Stimulated activated CD8-positive, alpha-beta memory T cell treated with anti-CD3 and anti-CD28 coated beads, Interleukin-15, amount 100 ng/mL, for 1 hour (primary cell): ENCODE results near the gene MTF2.
"Not testable (repeated sequence)": the region's sequence is repeated elsewhere in the genome, so short reads cannot be mapped to it uniquely, and the experiment has no call there.

Experiments
- DNase-seq: peaks from one replicate; pipeline ENCODE4 v3.0.0-alpha.2; 2020; ENCODE audit warnings: low read depth

The MTF2 gene

DNA sequence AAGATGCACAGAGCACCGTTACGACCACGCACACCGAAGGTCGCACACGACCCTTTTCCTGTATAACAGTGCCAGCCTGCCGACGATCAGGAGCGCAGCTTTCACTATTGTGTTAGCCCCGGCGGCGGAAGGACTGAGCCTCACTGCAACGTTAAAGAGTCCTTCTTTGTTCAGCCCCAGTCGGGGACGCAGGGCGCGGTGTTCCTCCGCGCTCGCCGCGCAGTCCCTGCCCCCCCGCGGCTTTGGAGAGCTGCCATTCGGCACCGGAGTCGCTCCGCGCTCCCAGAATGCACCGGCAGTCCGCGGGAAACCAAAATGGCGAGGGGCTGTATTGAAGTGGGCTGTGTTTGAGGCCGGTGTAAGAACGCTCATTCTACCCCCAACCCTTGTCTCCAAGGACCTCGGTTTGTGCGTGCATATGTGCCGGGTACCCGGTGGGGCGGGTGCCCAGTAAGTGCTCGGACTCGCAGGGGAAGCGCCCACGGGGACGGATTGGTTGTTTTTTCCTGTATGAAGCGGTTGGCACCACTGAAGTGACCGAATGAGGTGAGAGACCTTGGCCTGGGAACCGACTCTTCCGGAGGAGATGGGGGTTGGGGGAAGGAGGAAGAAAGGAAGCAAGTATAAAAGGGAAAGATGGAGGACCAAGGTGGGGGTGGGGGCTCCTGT lies at the start of gene MTF2:
Gene MTF2 (plus strand): TSS at position 298 of the 669 bp plus-strand sequence. CDS start 244 bp downstream, at position 542.
- peak; percentile 82 for DNase-seq

DNA sequence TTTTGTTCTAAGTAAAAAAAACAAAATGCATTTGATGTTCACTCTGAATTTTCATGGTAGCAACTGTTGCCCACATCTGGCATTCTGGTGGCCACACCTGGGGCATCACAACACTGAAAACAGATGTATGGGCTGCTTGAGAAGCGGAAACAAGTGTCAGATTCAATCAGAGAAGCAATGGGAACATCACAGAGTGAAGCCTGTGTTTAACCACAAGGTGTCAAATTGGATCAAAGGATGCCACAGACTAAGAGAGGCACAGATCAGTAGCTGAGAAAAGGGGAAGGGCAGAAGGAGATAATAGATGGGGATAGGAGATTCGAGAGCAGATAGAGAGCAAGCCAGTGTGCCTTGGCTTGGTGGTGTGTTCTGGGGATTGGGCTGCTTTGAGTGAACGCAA lies 49.8 kb upstream of the MTF2 start:
- DNase-seq, result no peak

DNA sequence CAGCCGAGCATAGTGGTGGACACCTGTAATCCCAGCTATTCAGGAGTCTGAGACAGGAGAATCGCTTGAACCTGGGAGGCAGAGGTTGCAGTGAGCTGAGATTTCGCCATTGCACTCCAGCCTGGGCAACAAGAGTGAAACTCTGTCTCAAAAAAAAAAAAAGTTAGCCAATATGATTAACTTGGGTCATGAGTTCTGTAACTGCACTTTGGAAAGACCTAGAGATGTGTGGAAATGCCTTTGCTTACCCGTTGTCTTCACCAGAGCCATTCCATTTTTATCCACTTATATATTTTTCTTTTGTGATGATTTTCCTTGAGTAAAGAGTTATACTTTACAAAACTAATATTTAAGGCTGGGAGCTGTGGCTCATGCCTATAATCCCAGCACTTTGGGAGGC lies 48.9 kb upstream of the MTF2 start:
- not testable (repeated sequence) for DNase-seq

DNA sequence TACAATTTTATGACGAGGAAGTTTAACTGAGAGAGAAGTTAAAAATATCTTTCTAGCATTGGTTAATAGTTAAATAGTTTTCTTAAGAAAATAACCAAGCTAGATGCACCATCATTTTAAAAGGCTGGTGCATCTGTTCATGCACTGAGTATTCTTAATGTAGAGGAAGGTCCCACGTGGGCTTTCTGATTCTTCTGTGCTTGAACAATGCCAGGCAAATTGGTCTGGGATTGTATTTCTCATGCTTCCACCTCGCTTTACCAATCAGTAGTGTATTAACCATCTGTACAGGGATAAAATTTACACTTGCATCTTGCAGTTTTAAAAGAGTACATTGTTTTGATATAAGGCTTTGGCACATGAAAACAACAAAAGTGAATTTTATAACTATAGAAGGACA lies 47.4 kb upstream of the MTF2 start:
- DNase-seq, result no peak

DNA sequence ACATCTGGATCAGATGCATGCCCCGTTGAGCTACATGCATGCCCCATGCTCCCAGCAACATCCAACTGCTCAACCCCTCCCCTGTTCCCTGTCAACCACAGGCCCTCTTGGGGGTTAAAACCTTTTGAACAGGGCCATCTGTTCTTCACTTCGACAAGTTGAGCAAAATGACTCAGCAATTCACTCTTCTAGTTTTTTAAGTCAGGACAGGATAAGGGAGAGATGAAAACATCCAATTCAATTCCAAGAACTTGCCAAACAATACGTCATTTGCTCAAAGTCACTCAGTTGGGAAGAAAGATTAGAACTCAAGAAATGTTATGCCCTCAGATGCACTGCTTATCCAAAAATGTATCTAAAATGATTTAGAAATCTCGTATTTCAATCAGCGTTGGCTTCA lies 46.1 kb upstream of the MTF2 start:
- no peak for DNase-seq

DNA sequence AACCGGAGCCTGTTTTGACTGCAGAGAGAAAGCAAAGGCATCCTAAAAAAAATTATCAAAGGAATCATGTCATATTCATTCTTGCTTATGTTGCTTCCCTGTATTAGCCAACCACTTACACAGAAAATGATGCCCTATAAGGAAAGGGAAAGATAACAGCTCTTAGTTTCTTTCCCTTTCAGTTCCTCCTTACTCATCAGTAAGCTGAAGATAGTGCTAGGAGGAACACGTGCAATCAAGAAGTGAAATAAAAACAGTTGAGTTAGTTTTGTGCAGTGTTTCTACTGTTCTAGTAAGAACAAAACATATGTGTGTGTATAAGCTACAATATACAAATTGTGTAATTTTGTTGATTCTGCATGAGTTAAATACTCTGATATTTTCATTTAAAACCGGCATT lies 45.3 kb upstream of the MTF2 start:
- no peak for DNase-seq

DNA sequence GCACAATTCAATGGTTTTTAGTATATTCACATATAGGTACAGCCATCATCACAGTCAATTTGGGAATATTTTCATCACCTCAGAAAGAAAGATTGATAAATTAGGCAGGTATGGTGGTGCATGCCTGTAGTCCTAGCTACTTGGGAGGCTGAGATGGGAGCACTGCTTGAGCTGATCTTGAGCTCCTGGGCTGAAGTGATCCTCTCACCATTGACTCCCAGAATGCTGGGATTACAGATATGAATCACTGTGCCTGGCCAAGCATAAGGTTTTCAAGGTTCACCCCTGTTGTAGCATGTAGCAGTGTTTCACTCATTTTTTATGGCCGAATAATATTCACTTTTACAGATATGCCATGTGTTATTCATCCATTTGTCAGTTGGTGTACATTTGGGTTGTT lies 44.7 kb upstream of the MTF2 start:
- DNase-seq, result no peak

DNA sequence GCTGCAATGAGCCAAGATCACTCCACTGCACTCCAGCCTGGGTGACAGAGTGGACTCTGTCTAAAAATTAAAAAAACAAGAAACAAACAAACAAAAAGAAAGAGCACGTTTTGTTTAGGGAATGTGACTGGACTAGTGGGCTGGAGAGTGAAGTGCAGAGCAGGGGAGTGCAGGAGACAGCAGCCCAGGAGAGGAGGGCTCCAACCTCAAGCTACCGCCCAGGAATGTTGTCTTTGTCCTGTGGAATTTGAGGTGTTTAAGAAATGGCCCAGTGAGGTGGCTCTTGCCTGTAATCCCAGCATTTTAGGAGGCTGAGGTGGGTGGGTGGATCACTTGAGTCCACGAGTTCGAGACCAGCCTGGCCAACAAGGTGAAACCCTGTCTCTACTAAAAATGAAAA lies 42.4 kb upstream of the MTF2 start:
- DNase-seq, result no peak

DNA sequence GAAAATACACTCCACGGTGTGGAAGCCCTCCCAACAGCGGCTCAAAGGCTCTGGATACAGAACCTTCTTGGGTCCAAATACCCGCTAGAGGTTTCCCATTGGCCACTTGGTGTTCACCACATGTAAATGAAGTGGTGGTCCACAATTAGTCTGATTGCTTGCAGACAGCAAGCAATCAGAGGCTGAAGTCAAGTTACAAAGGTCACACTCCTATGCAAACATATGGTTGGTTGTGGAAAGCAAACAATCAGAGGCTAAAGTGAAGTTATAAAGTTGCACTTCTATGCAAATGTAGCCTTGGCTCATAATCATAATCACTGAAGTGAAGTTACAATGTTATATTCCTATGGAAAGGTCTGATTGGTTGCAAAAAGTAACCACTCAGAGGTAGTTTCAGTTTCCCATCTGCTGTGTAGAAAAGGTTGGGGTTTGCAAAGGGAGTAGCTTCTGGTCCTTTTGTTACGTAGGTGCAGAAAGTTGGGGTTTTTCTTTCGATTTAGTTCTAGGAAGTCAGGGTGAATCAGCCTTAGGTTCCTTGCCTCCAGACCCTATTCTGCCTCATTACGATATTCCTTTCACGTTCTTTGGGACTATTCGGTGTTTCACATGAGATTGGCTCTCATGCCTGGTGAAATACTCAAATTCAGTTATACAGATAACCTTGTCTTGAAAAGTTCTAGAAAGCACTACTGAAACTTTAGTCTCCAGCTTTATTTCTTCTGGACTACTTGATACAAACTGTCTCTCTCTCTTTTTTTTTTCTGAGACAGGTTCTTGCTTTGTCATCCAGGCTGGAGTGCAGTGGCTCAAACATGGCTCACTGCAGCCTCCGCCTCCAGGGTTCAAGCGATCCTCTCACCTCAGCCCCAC lies 36.7 kb upstream of the MTF2 start:
- no peak for DNase-seq

DNA sequence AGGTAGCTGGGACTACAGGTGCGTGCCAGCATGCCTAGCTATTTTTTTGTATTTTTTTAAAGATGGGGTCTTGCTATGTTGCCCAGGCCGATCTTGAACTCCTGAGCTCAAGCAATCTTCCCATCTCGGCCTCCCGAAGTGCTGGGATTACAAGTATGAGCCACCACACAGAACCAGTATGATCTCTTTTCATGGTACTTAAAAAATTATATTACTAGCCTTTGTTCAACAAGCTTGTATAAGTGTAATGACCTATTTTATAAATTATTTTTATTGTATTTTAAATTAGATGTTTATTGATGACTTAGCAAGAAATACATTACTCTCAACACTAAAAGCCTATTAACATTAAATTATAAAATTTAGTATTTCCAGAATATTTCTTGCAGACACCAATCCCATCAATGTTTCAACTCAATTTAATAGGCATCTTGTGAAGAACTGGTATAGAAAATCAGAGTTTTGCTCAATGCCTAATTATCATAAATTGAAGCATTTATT lies 36.0 kb upstream of the MTF2 start:
- no peak for DNase-seq

DNA sequence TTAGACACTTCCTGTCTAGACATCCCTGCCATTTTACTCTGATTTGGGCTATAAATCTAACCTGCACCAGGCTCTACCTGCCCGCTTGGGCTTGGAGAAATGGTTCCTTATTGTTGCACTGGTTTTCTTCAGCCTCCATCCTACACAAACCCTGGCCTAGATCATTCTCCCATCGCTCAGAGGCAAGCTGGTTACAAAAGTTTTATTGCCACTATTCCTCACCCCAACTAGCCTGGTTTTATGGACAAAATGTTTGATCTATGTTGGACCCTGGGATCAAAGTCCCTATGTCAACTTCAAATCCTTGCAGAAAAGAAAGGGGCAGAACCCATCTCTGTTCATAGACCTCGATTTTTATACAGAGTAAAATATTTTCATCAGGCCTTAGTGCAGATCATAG lies 31.5 kb upstream of the MTF2 start:
- no peak for DNase-seq

DNA sequence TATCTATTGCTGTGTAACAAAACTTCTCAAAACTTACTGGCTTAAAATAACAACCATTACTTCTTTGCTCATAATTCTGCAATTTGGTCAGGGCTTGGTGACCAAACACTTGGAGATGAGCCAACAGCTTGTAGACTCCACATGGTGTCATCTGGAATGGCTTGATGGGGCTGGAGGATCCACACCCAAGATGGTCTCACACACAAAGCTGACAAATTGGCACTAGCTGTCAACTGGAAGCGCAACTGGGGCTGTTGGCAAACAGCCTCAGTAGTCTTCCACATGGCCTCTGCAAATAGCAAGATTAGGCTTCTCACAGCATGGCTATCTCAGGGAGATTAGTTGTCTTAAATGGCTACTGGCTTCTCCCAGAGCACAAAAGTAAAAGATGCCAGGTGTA lies 27.1 kb upstream of the MTF2 start:
- DNase-seq, result no peak

DNA sequence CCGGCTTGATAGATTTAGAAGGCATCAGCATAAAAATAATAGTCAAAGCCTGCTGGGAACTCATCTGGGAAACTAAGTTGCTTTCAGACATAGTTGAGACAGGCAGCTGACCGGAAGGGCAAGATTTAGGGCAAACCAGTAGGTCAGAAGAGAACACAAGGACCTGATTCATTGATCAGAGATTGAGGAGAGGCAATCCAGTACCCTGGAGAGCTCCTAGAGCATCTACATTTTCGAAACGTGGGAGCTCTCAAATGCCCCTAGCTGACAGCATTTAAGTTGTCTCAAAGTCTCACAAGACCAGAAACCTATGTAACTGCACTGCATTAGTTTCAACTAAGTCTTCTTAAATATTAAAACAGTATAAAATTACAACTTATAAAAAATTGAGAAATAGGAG lies 22.9 kb upstream of the MTF2 start:
- DNase-seq, result no peak

DNA sequence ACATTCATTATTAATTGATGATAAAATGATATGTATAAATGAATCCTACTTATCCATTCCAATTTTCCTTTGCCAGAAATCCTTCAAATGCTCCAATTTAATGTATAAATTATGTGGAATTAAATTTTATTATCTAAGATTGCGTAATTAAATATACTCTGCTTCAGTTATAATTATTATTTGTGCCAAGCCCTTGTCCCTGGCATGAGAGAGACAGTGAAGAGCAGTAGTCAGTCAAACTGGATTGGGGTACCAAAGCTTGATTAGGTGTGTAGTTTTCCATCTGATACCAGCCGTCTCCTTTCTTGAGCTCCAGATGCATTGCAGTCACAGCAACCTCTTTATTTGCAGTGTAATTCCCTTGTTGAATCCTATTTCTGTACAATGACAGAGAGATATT lies 22.4 kb upstream of the MTF2 start:
- DNase-seq, result no peak

DNA sequence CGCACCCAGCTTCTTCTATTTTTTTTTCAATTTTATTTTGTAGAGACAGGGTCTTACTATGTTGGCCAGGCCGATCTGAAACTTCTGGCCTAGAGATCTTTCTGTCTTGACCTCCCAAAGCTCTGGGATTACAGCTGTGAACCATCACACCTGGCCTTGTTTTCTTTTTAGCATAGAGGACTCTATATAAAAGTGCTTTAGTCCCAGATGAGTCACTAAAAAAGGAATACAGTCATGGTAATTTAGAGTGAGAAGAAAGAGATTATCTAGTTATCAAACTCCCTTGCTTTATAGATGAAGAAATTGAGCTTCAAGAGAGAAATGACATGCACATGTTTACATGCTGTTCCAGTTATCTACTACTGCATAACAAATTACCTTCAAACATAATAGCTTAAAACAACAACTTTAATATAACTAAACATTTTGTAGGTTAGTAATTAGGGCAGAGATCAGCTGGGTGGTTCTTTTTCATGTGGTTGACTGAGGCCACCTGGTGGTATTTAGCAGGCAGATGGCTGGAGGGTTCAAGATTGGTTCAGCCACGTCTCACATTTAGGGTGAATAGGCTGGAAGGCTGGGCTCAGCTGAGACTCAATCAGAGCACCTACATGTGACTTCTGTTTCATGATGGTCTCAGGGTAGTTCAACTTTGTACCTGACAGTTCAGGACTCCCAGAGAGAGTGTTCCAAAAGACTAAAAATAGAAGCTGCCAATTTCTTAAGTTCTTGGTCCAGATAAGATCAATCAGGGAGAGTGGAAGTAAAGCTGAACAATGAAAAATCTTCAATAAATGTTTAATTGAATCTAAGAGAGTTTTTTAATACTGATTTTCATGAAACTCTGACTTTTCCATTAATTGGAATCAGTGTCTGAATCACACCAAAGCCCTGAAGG lies 16.9 kb upstream of the MTF2 start:
- DNase-seq, result no peak

DNA sequence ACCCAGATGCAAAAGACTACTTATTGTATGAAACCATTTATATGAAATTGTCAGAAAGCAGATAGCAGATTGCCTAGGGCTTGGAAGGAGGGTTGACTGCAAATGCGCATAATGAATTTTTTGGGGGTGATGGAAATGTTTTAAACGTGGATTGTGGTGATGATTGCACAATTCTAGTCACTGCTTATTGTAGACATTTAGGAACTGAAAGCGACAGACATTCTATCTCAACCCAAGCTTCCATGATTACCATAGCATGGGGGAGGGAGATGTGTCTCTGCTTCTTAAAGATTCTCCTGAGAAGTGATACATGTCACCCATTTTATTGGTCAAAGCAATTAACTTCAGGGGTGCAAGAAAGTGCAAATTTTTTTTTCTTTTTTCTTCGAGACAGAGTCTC lies 2.8 kb upstream of the MTF2 start:
- no peak for DNase-seq

DNA sequence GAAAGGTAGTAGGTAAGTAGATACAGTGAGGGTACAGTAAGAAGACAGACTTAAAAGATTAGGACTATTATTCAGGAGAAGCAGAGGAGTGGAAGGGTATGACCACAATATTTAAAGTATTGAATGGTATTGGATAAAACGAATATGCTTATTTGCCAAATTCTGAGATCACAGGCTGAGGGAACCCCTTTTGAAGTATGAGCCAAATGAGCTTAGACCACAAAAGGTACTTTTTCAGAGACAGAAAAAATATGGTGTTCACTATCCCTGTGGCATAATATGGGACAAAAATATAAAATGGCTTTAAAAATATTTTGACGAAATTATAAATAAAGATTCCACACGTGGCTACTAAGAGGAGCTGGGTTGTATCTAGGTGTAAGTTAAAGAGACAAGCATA lies 880 bp upstream of the MTF2 start:
- no peak for DNase-seq

DNA sequence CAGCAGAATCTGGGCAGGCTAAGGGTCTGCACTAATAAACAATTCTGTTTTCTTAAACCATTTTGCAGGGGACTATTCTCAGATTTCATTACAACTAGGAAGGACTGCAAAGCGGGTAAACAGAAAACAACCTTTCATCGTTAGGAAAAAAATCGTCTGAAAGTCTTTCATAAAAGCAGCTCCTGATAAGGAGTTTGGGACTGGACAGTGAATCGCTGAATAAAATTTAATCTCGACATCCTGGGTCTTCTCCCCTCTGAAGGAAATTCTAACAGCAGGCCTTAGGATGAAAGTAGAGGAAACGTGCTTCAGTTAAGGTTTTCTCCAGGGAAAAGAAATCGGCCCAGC lies 471 bp upstream of the MTF2 start:
- no peak for DNase-seq

DNA sequence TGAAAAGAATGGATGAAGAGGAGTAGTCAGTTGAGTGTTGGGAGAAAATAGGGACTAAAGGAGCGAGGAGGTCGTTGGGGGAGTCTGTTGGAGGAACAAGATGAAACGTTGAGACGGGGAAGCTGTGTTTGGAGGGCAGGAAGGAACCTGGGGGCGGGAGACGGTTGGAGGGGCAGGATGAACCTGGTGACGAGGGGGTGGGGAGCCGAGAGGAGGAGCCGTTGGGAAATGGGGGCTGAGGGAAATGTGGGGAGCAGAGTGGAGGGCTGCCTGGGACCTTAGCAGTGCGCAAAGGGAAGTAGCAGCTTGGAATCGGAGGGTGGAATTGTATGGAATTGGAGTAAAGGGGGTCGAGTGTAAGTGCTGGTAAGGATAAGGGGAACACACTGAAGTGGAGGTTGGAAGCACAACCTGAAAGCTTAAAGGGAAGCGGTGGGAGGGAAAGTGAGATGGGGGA lies 630 bp downstream of the MTF2 start:
- DNase-seq, result no peak

DNA sequence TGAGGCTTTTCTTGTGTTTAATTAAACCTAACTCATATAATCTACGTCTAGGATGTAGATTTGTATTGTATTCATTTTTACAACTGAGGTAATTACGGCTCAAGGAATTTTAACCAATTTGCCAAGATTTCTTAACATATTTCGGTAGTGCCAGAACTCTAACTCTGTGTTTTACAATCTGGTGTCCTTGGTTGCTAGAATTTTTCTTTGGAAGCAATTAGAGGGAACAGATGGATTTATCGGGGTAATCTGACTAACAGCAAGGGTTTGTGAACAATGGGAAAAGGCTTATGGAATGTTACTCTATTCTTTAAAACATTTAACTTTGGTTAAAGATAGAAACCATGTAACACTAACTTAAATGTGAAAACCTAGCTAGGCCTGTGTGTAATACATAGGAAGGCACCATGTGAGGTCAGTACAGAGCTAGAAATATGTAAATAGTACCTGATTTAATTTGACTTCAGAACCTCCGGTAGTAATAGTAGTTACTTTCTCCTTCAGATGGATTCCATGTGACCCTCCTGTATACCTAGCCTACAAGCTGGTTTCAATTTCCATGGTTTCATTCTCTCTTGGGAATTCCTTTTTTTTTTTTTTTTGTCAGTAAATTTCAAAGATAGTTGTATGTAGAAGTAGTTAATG lies 1.2 kb downstream of the MTF2 start:
- no peak for DNase-seq

DNA sequence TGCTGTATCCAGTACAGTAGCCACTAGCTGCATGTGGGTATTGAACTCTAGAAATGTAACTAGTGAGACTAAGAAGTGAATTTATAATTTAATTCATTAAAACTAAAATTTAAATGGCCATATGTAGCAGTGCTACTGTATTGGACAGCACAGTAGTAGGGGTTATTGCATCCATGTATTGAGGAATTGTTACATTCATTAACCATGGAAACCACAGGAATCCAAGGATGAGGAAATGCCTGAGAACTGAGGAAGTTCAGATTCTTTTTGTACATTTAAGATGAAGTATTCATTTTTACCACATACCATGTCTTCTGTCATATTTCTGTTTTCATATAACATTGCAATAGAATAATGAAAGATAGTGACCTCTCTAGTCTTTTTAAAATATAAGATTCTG lies 2.6 kb downstream of the MTF2 start:
- no peak for DNase-seq

DNA sequence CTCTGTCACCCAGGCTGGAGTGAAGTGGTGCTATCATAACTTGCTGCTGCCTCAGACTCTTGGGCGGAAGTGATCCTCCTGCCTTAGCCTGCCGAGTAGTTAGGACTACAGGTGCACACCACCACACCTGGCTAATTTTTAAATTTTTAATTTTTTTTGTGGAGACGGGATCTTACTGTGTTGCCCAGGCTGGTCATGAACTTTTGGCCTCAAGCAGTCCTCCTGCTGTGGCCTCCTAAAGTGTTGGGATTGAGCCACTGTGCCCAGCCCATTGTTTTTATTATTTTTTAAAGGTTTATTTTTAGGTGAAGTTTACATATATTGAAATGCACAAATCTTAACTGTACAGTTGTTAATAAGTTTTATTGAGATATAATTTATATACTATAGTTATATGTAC lies 3.2 kb downstream of the MTF2 start:
- DNase-seq, result no peak
